ENCODE data around the gene MAP4K3.
"Not testable (repeated sequence)": the region's sequence is repeated elsewhere in the genome, so short reads cannot be mapped to it uniquely, and the experiment has no call there.

The MAP4K3 gene

DNA sequence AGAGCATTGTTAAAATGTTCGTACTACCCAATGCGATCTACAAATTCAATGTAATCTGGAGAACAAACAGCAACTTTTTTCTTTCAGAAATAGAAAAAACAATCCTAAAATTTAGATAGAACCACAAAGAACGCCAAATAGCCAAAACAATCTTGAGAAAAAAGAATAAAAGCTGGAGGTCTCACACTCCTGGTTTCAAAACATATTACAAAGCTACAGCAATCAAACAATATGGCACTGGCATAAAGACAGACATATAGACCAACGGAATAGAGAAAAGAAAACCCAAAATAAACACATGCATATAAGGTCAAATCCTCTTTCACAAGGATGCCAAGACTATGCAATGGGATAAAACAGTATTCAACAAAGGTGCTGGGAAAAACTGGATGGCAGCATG is 74.5 kb downstream of the MAP4K3 start:
- no peak for DNase-seq

DNA sequence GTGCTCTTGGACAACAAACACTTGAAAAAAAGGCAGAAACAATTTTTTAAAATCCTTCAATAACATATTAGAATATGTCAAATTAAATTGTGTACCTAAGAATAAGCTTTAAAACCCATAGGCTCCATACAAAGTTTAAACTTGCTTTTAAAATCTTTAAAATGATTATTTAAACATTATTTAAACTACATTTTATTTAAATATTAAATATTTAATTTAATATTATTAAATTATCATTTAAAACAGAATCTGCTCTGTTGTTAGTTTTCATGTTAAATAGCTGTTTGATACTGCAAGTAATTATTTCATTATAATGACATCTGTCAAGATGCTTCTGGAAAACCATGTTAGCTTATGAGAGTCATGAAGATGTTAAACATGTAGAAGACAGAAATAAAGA is 75.6 kb downstream of the MAP4K3 start:
- DNase-seq, result no peak

DNA sequence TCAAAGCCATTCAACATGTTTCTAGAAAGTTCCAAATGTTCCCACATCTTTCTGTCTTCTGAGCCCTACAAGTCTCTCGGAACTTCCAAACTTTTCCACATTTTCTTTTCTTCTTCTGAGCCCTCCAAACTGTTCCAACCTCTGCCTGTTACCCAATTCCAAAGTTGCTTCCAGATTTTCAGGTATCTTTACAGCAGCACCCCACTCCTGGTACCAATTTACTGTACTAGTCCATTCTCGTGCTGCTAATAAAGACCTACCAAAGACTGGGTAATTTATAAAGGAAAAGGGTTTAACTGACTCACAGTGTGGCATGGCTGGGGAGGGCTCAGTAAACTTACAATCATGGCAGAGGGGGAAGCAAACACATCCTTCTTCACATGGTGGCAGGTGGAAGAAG is 76.7 kb downstream of the MAP4K3 start:
- not testable (repeated sequence) for DNase-seq

DNA sequence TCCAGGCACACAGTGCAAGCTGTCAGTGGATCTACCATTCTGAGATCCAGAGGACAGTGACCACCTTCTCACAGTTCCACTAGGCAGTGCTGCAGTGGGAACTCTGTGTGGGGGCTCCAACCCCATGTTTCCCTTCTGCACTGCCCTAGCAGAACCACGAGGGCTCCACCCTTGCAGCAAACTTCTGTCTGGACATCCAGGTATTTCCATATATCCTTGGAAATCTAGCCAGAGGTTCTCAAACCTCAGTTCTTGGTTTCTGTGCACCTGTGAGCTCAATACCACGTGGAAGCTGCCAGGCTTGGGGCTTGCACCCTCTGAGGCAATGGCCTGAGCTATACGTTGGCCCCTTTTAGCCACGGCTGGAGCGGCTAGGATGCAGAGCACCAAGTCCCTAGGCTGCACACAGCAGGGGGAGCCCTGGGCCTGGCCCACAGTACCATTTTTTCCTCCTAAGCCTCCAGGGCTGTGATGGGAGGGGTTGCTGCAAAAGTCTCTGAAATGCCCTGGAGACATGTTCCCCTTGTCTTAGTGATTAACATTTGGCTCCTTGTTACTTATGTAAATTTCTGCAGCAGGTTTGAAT is 77.5 kb downstream of the MAP4K3 start:
- no peak for DNase-seq

DNA sequence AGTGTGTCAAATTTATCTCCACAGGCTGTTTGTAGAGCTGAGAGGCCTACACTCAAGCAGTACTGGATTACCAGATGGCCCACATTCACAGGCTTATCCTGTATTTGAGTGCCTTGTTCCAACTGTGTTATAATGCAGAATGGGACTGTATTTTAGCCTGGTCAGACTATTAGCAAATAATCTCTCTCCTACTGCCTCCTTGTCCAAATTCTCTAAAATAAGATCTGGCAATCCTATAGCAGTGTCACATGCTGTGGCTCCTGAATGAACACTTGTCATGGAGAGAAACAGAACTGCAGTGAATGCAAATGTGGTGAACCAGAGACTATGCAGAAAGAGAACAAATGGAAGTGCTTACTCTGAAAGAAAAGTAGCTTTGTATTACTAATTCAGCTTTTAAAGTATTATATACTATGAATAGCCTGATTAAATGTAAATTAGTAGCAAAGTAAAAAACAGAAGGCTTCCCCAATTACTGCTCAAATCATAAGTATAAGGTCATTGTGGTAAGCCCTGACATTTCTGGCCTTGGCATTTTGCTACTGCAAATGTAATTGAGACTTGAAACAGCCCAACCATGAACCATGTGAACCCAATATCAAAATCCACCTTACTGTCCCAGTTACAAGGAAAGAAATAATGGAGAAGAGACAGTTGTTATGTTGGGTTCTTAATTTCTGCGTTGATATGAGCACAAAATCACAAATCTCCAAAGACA is 80.0 kb downstream of the MAP4K3 start:
- DNase-seq, result no peak

DNA sequence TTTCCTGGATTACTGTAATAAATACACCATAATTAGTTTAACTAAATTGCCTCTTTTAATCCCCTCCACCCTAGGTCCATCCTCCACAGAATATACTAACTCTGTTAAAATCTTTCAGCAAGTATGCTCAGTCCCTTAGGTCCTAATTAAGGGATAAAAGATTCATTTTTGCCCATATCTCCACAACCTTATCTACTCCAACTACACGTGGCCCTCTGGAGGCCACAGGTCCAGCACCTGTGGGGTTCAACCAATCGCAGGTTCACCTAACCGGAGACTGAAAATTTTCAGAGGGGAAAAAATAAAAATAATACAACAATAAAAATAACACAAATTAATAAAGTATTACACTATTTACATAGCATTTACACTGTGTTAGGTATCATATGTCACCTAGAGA is 86.4 kb downstream of the MAP4K3 start:
- no peak for DNase-seq

DNA sequence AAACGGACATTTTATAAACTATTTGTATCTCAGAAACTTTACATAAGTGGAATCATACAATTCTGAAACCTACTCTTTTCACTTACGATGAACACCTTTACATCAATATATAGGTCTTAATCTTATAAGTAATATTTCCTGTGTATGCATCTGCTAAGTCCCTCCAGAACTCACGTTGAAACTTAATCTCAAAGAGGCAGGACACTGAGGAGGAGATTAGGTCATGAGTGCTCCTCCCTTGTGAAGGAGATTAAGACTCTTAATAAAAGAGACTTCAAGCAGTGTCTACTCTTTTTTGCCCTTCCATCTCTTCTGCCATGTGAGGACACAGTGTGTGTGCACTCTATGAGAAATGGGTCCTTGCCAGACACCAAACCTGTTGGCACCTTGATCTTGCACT is 98.6 kb downstream of the MAP4K3 start:
- DNase-seq, result no peak

DNA sequence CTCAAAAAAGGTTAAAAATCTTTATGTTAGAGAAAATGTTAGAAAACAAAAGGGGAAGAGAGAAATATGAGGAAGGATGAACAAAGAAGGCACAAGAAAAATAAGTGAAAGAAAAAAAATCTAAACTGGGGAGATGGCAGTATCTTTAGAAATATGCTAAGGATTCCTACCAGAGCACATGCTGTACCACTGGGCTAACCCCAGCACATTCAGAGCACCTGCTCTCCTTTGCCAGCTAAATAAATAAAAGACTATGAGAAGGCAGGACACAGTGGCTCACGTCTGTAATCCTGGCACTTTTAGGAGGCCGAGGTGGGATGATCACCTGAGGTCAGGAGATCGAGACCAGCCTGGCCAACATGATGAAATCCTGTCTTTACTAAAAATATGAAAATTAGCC is 101.2 kb downstream of the MAP4K3 start:
- DNase-seq, result no peak

DNA sequence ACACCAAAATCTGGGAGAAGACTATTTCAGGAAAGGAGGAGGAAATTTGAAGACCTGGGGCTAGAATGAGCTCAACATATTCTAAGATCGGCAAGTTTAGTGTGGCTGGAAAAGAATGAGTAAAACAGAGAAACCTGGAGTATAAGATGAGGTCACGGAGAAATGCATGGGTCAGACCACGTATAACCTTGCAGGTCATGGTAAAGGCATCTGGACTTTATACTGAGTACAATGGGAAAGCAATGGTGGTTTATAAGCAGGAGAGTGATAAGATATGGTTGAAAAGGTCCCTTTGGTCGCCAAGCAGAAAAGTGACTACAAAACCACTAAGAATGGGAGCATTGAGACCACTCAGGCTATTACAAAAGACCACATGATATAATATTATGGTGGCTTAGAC is 102.1 kb downstream of the MAP4K3 start:
- no peak for DNase-seq

DNA sequence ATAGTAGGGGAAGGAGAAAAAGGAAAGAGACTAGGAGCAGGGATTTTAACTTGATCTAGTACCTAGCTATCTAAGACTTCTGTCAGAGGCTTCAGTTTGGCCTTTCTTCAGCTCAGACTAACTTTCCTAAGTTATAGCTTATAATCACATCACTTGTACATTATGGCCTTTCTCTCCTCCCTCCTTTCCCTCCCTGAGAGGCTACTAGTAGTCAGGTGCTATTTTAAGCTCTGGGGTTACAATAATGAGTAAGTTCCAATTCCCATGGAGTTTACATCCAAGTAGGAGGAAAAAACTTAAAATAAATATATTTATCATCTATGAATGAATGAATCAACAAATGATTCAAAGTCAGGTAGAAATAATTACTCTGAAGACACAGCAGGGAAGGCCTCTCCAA is 102.6 kb downstream of the MAP4K3 start:
- DNase-seq, result no peak

DNA sequence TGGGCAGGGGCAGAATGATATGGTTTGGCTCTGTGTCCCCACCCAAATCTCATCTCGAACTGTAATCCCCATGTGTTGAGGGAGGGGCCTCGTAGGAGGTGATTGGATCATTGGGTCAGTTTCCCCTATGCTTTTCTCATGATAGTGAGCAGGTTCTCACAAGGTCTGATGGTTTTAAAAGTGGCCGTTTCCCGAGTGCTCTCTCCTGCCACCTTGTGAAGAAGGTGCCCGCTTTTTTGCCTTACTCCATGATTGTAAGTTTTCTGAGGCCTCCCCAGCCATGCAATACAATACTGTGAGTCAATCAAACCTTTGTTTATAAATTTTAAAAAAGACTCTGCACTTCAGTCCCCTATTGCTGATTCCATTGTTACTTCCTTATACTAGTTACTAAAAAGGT is 110.4 kb downstream of the MAP4K3 start:
- no peak for DNase-seq

DNA sequence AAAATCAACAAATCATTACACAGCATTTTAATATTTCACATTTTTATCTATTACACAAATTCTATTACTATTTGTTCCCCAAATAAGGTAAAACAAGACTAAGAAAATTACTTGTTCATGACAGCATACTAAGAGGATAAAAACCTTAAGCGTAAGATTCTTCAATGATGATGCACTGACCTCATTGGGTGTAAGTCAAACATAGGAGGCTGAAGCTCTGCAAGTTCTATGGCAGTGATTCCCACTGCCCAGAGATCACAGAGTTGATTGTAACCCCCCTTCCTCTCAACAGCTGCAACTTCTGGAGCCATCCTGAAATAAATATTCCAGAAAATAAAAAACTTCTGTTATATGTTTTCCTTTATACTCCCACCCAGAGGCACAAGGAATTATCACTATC is 111.1 kb downstream of the MAP4K3 start:
- no peak for DNase-seq

DNA sequence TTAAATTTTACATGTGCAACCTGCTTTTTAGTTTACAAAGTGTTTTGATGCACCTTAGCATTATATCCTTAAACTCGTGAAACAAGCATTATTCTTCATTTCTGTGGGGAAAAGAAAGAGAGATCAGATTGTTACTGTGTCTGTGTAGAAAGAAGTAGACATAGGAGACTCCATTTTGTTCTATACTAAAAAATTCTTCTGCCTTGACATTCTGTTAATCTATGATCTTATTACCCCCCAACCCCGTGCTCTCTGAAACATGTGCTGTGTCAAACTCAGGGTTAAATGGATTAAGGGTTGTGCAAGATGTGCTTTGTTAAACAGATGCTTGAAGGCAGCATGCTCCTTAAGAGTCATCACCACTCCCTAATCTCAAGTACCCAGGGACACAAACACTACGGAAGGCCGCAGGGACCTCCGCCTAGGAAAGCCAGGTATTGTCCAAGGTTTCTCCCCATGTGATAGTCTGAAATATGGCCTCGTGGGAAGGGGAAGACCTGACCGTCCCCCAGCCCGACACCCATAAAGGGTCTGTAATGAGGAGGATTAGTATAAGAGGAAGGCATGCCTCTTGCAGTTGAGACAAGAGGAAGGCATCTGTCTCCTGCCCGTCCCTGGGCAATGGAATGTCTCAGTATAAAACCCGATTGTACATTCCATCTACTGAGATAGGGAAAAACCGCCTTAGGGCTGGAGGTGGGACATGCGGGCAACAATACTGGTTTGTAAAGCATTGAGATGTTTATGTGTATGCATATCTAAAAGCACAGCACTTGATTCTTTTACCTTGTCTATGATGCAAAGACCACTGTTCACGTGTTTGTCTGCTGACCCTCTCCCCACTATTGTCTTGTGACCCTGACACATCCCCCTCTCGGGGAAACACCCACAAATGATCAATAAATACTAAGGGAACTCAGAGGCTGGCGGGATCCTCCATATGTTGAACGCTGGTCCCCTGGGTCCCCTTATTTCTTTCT is 115.7 kb downstream of the MAP4K3 start:
- DNase-seq, result not testable (repeated sequence)

DNA sequence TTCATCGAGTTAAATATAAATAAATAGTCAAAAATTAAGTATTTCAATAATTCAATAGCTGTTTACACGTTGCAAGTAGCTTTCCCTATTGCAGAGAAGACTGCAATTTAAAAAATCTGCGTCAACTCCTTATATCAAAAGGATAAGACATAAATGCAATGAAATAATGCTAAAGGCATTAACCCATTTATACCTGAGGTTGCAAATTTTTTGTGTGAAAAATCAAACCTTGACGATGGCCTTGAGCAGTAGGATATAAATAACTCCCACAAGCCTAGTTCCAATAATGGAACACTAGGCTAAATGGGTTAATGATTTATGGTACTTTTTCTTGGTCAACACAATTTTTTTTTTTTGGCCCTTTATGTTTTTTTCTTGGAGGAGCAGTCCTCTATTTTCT is 116.9 kb downstream of the MAP4K3 start:
- no peak for DNase-seq

DNA sequence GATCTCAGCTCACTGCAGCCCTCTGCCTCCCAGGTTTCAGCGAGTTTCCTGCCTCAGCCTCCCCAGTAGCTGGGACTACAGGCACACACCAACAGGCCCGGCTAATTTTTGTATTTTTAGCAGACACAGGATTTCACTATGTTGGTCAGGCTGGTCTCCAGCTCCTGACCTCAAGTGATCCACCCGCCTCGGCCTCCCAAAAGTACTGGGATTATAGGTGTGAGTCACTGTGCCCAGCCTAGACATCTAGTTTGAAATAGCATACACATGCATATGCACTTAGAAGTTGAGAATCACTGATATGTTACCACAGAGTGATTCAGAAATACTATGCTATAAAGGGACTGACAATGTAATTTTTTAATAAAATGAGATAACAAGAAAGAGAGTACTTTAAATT is 123.5 kb downstream of the MAP4K3 start:
- no peak for DNase-seq

DNA sequence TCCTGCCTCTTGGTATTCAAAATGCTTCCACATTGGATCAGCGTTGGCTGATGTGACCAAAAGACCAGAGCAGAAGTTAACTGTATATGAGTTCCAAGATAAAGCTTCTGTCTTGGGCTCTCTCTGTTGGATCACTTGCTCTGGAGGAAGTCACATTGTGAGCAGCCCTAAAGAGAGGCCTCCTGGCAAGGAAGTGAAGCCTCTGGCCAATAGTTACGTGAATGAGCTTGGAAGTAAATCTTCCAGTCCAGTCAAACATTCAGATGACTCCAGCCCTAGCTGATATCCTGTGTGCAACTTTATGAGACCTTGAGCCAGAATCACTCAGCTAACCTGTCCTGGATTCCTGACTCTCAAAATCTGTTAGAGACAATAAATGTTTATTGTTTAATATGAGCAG is 125.6 kb downstream of the MAP4K3 start:
- DNase-seq, result no peak

DNA sequence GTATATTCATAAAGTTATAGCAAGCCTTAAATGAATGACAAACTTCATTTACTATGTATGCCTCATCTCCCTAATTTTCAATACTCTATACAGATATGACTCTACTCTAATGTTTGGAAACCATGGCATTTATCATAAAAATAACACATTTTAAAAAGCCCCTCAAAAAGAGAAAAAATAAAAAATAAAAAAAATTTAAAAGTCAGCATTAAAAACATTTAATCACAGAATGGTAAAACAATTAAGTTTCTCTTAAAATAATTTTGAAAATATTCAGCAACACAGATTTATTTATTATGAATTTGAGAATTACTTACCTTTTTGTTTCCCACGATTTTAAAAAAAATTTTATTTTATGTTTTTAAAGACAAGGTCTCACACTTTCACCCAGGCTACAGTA is 128.3 kb downstream of the MAP4K3 start:
- DNase-seq, result no peak

DNA sequence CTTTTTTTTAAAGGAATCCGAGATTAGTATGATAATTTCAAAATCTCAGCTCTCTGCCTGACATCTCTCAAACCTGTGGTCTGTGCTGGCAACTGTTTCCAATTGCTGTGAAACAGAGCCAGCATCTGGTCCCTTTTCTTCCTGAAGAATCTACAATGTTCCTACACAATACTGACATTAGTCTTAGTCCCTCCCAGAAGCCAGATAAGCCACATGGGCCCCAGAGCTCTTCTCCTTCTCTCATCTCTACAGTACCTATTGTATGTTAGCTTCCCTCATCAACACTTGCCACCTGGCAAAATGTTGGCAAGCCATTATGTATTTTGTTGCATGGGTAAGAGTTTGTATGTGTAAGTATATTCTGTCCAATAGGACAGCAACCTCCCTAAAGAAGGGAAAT is 130.5 kb downstream of the MAP4K3 start:
- DNase-seq, result no peak

DNA sequence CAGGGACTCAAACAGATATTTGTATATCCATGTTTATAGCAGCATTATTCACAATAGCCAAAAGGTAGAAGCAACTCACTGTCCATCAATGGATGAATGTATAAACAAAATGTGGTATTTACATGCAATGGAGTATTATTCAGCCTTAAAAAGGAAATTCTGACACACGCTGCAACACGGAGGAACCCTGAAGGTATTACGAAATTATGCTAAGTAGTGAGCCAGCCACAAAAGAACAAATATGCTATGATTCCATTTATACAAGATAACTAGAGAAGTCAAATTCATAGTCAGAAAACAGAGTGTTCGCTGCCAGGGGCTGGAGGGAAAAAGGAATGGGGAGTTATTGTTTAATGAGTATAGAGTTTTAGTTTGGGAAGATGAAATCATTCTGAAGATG is 132.4 kb downstream of the MAP4K3 start:
- DNase-seq, result no peak

DNA sequence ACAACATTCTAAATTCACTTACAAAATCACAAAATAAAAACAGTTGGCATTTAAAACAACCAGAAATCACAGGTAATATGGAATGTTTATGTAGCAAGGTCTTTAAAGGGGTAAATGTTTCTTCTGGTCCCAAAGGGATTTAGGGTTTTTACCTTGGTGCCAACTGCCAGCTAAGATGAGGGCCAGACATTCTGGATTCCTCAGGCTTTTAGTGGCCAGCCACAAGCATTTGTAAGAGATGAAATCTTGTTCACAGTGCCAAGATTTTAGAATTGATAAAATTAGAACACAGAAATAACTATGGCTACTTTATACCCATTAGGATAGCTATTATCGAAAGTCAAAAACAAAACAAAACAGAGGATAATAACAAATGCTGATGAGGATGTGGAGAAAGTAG is 132.9 kb downstream of the MAP4K3 start:
- DNase-seq, result no peak

DNA sequence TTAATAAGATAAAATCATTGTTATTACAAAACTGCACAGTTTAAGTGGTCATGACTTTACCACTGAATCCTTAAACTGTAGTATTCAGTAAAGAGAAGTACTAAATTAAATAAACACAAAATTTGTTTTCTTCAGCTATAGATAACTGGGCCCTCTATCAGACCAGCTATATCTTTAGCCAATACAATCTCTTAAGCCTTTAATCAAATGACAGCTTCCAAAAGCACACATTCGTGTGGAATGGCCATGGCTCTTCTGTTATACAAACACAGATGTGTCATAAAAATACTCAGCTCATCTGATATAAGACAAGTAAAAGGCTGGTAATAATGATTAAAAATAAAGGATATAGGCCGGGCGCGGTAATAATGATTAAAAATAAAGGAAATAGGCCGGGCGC is 135.7 kb downstream of the MAP4K3 start:
- no peak for DNase-seq

DNA sequence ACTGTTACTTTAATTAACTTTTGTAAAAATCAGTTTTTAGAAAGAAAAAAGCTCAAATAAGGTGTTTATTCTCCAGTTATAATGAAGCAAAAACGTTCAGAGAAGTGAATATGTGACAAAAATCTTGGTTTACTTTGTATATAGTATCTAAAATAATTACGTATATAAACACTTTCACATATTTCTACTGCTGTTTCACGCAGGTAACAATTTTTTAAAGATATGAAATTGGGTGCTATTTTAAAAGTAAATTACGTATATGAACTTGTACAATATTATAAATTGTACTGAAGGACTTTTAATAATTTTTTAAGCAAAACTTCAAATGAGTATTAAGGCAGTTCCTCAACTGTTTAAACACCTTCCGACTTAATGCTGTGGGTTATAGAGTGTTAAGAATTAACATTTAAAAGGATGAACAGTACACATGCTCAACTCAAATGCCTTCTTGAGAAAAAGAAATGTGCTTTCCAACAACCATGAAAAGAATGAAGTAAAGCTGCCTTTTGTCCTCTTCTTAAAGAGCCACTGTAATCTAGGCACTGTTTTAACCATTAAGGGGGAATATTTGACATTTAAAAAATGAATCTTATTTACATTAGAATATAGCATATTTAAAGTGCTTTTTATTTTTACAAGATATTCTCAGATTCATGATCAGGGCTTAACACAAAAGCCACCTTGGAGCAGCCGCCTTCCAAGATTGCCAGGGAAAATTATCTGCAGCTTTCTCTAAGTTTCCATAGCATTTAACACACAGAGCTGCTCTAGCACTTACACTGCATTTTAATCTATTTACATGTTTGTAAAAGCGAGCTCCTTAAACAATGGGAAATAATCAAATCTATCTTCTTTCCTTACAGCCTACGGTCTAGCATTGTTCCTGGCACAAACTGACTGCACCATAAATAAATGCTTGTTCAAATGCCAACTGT is 136.8 kb downstream of the MAP4K3 start:
- DNase-seq, result no peak

DNA sequence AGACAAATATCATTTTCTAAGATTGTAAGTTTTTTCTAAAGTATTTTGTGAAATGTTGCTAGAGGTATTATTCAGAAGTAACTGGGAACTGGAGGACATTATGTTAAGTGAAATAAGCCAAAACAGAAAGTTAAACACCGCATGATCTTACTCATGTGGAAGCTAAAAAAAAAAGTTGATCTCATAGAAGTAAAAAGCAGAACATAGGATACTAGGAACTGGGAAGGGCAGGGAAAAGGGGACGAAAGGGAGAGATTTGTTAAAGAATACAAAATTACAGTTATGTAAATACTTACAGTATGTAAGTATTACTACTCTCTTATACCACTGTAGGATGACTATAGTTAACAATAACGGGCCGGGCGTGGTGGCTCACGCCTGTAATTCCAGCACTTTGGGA is 146.7 kb downstream of the MAP4K3 start:
- no peak for DNase-seq

Data from activated effector memory CD4-positive, alpha-beta T cell treated with anti-CD3 and anti-CD28 coated beads, Interleukin-2, amount 50 U/mL, for 16 hours (primary cell).